Esophagus (tissue), 2 donors: ENCODE results near the gene CDC5L. TPM values are rescaled to one million over a fixed set of nuclear protein-coding genes. Genes with fewer than 3 reads are reported as not detected.

Experiments
- H3K27ac ChIP-seq, 2 donors: one replicate each; pipeline ENCODE4 v1.5.1; 2013; ENCODE audit warnings: low read depth in 2 of 2, mild to moderate bottlenecking in 2 of 2, inconsistent platforms in 1 of 2, low read length in 1 of 2, moderate library complexity in 1 of 2
- H3K27me3 ChIP-seq, 2 donors: one replicate each; pipeline ENCODE4 v1.6.1; 2013; ENCODE audit warnings: low read length in 2 of 2, control low read depth in 1 of 2, mild to moderate bottlenecking in 1 of 2; ENCODE audit not compliant: insufficient read depth in 2 of 2, control insufficient read depth in 1 of 2
- H3K36me3 ChIP-seq, 2 donors: one replicate each; pipeline ENCODE4 v1.6.1; 2013; ENCODE audit warnings: low read length in 1 of 2; ENCODE audit not compliant: control insufficient read depth in 2 of 2, insufficient read depth in 2 of 2
- H3K4me1 ChIP-seq, 2 donors: one replicate each; pipeline ENCODE4 v1.6.1; 2013; ENCODE audit warnings: low read length in 1 of 2; ENCODE audit not compliant: control insufficient read depth in 2 of 2, insufficient read depth in 2 of 2
- H3K4me3 ChIP-seq, 2 donors: one replicate each; pipeline ENCODE4 v1.5.1; 2013; ENCODE audit warnings: low read length in 2 of 2, mild to moderate bottlenecking in 2 of 2, low read depth in 1 of 2, moderate library complexity in 1 of 2
- H3K9me3 ChIP-seq, 2 donors: one replicate each; pipeline ENCODE4 v1.6.1; 2013; ENCODE audit warnings: mild to moderate bottlenecking in 2 of 2, low read depth in 1 of 2, low read length in 1 of 2, moderate library complexity in 1 of 2; ENCODE audit not compliant: control insufficient read depth in 2 of 2, insufficient read depth in 1 of 2
- WGBS, 2 donors: extraction: QIAGEN DNeasy Blood & Tissue Kit; methylation state at CpG; one replicate each; pipeline ENCODE4 v1.1.7; 2013; 5-methylcytosine and 5-hydroxymethylcytosine counted together
- polyA plus RNA-seq, 2 donors: library from polyadenylated mRNA; stranded (reverse); fragments of 200-250 nt; gene quantifications; one replicate each; pipeline ENCODE4 v1.2.3, GENCODE V29; 2013
- donor health status: healthy with polysubstance abuse.
- donor health status: Bipolar disorder and iron deficiency.

The CDC5L gene
- polyA plus RNA-seq, 2 donors, result 4.6 to 7.8 TPM

DNA sequence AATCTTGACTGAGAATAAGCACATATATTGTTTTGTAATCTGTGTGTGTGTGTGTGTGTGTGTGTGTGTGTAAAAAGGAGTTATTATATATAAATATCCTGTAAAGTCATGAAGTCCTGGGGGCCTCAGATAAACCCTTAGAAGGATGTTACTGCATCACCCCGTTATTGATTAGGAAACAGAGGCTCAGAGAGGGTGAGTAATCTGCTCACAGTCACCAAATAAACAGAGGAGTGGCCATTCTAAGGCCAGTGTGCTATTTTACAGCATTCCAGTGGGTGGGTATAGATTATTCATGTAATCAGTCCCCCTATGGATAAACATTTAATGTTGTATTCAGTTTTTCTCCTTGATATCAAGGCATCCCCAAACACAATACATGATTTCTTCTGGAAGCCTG, 87.1 kb downstream of the CDC5L start:
- no peaks in the 10 kb centered on the region for H3K36me3 ChIP-seq
- H3K4me3 ChIP-seq, result no peak overlapping the region
- no peaks in the 10 kb centered on the region for H3K4me1 ChIP-seq
- WGBS, 2 donors, result 37 to 39% methylated on average over 1 of the region's 1 CpG
- no peaks in the 10 kb centered on the region for H3K27me3 ChIP-seq
- no peak overlapping the region for H3K27ac ChIP-seq
- no peaks in the 10 kb centered on the region for H3K9me3 ChIP-seq

DNA sequence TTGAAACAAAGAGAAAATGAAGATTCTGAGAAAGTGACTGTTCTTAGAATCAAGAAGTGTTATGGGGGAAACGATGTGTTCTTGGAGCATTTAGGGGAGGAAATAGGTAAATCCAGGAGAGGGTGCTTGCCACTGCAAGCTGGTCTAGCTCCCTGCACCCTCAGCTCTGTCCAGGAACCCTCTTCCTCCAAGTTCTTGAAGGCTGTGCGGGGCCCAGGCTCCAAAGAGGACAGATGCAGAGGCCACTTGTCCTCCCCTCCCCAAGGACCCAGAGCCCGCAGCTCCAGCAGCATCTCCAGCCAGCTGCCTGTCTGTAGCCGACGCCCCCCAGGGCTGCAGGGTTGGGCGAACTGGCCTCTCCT, 87.9 kb downstream of the CDC5L start:
- H3K9me3 ChIP-seq, result no peaks in the 10 kb centered on the region
- H3K27ac ChIP-seq, result no peak overlapping the region
- H3K36me3 ChIP-seq, result no peaks in the 10 kb centered on the region
- no peaks in the 10 kb centered on the region for H3K27me3 ChIP-seq
- WGBS, 2 donors, result 17 to 20% methylated on average over 5 to 6 of the region's 6 CpGs
- H3K4me3 ChIP-seq, result no peak overlapping the region
- no peaks in the 10 kb centered on the region for H3K4me1 ChIP-seq

DNA sequence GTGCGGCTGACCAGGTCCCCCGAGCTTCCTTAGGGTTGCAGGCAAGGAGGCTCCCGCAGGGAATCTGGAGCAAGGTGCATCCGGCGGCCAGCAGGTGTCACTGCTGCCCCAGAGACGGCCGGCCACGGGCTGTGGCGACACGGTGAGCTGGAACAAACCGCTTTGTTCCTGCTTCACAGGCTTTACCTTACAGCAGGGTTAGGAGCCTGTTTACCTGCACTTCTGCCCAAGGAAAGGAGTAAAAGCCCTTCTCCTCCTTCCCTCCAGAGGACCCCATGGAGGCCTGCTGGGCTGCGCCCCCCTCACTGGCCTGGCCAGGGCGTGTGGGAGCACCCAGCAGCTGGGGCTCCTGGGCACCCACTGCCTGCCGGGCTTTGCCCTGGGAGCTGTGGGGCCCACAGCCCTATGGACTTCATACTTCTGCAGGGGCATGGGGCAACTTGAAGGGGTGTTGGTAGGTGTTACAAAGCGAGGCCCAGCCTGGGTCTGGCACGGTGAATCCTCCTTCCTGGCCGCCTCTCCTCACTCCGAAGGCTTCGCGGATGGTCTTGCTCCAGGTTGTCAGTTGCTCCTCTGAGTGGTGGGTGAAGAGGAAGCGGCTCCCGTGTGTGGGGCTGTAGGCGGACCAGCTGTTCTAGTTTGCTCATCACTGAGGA, 88.4 kb downstream of the CDC5L start:
- Histone ChIP-seq H3K9me3 (no peaks in the 10 kb centered on the region), H3K27me3 (no peaks in the 10 kb centered on the region), H3K4me1 (no peaks in the 10 kb centered on the region), H3K4me3 (no peak overlapping the region), H3K27ac (no peak overlapping the region), H3K36me3 (no peaks in the 10 kb centered on the region)
- WGBS, 2 donors, result 44% methylated on average over 23 of the region's 23 CpGs

DNA sequence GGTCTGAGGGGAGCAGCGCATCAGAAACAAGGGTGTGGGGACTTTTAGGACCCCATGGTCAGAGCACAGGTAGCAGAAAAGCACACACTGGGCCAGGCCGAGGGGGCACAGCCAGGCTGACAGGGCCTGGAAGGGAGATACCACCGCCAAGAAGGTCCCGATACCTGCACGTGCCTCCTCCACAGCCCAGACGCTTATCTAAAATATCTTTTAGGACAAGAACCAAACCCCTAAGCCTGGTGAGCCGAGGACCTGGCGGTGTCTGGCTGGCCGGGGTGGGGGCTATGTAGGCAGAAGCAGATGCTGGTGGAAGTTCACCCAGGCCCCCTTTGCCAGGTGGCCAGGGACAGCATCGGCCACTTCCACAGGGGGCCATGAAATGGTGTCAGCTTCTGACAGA, 89.3 kb downstream of the CDC5L start:
- no peak overlapping the region for H3K4me3 ChIP-seq
- H3K27me3 ChIP-seq, result no peaks in the 10 kb centered on the region
- no peaks in the 10 kb centered on the region for H3K36me3 ChIP-seq
- no peaks in the 10 kb centered on the region for H3K9me3 ChIP-seq
- no peak overlapping the region for H3K27ac ChIP-seq
- H3K4me1 ChIP-seq, result no peaks in the 10 kb centered on the region
- 96 to 97% methylated on average over 10 of the region's 10 CpGs for WGBS, 2 donors

DNA sequence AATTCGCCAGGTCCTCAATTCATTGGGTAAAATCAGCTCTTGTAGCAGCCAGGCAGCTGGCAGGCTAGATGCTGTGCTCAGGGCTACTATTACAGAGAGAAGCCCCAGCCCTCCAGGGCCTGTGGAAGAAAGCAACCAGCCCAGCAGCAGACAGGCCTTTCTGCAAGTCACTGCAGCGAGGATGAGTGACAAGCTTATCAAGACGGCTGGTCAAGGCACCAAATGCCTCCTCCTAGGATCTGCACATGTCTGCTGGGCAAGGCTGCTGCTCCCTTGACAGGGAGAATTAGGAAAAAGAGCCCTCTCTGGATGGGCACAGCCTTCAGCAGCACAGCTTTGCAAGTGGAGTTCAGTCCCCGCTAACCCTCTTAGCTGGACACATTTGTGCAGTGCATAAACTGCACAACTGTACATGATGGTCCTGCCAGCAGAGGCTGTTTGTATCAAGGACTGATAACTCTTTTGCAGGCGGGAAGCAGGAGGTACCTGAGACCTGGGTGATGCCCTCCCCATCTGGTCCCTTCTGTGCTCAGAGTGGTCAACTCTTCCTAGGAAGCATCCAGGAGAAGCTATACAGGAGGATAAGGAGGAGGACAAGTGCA, 89.9 kb downstream of the CDC5L start:
- no peak overlapping the region for H3K27ac ChIP-seq
- no peaks in the 10 kb centered on the region for H3K9me3 ChIP-seq
- no peaks in the 10 kb centered on the region for H3K4me1 ChIP-seq
- H3K36me3 ChIP-seq, result no peaks in the 10 kb centered on the region
- WGBS, 2 donors, result 94 to 95% methylated on average over 5 of the region's 5 CpGs
- no peaks in the 10 kb centered on the region for H3K27me3 ChIP-seq
- no peak overlapping the region for H3K4me3 ChIP-seq

DNA sequence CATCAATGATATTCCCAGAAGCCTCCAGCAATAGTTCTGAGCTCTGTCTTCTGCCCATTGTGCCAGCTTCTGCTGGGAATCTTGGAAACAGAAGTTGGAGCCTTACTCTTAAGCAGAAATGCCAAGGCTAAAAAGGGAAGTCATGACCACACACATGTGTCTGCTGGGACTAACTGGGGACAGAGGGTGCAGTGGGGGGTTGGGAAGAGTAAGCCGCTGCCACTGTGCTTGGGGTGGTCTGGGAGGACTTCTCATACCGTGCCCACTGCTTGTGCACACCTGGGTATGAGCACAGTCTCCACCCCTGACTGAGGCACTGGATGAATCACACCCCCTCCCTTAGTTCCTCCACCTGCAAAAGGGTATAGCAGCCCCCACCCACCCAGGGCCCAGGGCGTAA, 90.7 kb downstream of the CDC5L start:
- no peaks in the 10 kb centered on the region for H3K9me3 ChIP-seq
- H3K27ac ChIP-seq, result no peak overlapping the region
- H3K36me3 ChIP-seq, result no peaks in the 10 kb centered on the region
- H3K27me3 ChIP-seq, result no peaks in the 10 kb centered on the region
- 70 to 75% methylated on average over 3 of the region's 3 CpGs for WGBS, 2 donors
- H3K4me1 ChIP-seq, result no peaks in the 10 kb centered on the region
- H3K4me3 ChIP-seq, result no peak overlapping the region

DNA sequence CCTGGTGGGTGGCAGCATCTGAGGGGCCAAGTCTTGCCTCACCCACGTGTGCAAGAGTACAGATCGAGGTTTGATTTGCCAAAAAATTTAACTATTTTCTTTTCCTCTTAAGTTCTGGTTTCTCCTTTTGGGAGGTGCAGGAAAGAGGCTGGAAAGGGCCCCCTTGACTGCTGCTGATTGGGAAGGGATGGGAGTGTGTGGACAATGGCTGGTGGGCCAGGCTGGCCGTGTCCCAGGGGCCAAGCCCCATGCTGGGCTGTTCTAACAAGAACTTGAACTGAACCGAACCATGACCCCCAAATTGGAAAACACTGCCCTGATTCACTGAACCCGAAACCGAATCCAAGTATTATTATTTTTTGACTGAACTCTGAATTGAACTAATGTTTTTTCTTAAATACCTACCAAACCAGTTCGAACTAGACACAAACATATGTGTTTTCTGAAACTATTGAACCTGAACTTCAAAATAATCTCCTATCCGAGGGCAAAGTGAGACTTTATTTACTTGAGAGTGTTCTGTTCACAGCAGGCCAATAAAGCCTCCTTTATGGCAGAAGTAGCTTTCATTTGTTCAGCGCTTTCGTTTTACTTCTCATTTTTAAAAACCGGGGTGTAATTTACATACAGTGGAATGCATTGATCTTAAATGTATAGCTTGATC, 91.2 kb downstream of the CDC5L start:
- H3K27ac ChIP-seq, result no peak overlapping the region
- 58 to 61% methylated on average over 11 of the region's 11 CpGs for WGBS, 2 donors
- H3K4me3 ChIP-seq, result no peak overlapping the region
- H3K36me3 ChIP-seq, result no peaks in the 10 kb centered on the region
- no peaks in the 10 kb centered on the region for H3K4me1 ChIP-seq
- H3K27me3 ChIP-seq, result no peaks in the 10 kb centered on the region
- H3K9me3 ChIP-seq, result no peaks in the 10 kb centered on the region

DNA sequence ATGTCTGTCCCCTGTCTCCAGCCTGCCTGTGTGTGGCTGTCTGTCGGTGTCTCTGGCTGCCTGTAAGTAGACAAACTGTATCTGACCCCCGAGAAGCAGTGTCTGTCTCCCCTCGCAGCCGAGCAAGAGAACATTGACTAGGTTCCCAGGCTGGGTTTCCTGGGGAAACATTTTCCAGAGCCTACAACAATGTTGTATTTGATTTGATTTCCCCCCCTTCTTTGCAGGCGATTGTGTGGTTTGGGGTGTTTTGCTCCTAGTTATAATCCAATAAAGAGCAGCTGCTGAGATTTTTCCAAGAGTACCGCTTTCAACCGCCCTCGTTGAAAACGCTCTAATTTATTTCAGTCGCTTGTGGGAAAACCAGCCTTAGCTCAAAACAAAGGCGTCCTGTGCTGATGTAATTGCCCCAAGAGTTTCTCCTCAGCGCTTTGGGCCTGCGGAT, 92.6 kb downstream of the CDC5L start:
- no peaks in the 10 kb centered on the region for H3K36me3 ChIP-seq

DNA sequence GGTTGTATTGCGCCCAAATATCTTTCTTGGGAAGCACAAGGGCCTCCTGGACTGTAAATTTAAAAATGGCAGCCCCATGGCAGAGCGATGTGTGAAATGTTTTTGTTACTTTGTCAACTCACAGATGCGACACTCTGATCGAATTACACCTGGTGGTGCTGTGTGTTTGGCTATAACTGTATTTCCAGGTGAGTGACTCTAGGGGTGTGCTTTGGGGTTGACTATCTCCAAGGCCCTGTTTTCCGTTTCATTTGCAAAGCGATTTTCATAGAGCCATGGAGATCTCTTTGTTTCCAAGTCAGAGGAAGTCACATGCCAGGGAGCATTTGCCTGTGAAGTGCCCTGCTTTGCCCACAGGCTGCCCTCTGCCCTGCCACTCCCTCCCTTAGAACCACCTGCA, 93.5 kb downstream of the CDC5L start:
- WGBS, 2 donors, result 90 to 92% methylated on average over 6 of the region's 6 CpGs
- H3K27me3 ChIP-seq, result no peaks in the 10 kb centered on the region
- no peaks in the 10 kb centered on the region for H3K4me1 ChIP-seq
- H3K36me3 ChIP-seq, result no peaks in the 10 kb centered on the region
- H3K9me3 ChIP-seq, result no peaks in the 10 kb centered on the region
- H3K27ac ChIP-seq, result no peak overlapping the region
- H3K4me3 ChIP-seq, result no peak overlapping the region

More for the DNA sequence above, 92.6 kb downstream of the CDC5L start:
- H3K4me1 ChIP-seq, result no peaks in the 10 kb centered on the region
- no peaks in the 10 kb centered on the region for H3K27me3 ChIP-seq
- no peak overlapping the region for H3K4me3 ChIP-seq
- H3K27ac ChIP-seq, result no peak overlapping the region
- WGBS, 2 donors, result 85 to 87% methylated on average over 13 of the region's 13 CpGs
- no peaks in the 10 kb centered on the region for H3K9me3 ChIP-seq

DNA sequence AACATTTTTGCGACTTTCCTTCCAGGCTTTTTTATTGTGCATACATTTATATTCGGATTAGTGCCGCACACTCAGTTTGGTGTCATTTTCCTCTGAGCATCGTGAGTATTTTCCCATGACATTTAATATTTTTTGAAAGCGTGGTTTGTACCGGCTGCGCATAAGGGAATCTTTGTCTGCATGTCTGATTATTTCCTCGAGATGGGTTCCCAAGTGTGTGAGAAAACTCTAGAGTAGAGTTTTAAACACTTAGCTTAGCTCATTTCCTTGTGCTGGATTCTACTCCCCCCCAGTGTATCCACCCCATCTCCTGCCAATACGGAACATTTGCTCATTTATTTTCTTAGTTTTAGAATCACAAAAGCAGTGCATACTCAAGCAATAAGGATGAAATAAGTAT, 94.3 kb downstream of the CDC5L start:
- Histone ChIP-seq H3K36me3 (no peaks in the 10 kb centered on the region), H3K4me1 (no peaks in the 10 kb centered on the region), H3K4me3 (no peak overlapping the region), H3K27ac (no peak overlapping the region), H3K27me3 (no peaks in the 10 kb centered on the region), H3K9me3 (no peaks in the 10 kb centered on the region)
- WGBS, 2 donors, result 89 to 92% methylated on average over 9 of the region's 9 CpGs
